NCI-H128 (cell line): ENCODE measurements around the gene NPAS3.
A peak's percentile ranks its signal among the peaks of the same experiment; 100 is the strongest.

Experiments used
- DNase-seq: peaks from one replicate; lab custom pipeline; 2025; ENCODE audit not compliant: unreplicated experiment; lab: John Stamatoyannopoulos, UW

Gene NPAS3

DNA sequence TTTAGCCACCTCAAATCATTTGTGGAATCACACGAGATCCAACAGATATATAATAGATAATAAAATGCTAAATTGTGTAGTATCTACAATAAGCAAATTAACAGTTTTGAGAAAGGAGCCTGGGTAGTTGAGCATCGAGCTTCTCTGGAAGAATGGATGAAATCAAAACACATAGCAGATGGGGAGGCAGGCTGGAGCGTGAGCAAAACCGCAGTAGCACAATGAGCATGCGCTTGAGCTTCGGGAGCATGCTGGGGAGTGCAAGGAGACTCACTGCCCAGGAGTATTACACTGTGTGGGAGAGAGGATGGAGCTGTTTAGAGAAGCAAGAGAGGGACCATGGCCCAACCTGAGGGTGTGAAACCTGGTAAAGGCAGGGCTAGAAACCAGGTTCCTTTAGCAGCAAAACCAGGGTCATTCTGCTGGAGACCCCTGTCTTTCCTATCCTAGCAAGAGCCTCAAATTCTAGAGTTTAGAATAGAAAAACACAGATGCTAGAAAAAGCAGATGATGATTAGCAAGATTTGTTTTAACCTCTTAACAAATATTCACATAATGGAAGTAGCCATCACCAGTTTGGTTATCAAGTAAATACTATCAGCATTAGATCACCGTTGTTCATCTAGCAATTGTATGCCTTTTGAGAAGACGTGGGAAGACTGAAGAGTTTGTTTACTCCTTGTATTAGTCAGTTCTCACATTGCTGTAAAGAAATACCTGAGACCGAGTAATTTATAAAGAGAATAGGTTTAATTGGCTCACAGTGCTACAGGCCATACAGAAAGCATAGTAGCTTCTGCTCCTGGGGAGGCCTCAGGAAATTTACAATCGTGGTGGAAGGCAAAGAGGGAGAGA lies 527.4 kb downstream of the NPAS3 start:
- no peak for DNase-seq

DNA sequence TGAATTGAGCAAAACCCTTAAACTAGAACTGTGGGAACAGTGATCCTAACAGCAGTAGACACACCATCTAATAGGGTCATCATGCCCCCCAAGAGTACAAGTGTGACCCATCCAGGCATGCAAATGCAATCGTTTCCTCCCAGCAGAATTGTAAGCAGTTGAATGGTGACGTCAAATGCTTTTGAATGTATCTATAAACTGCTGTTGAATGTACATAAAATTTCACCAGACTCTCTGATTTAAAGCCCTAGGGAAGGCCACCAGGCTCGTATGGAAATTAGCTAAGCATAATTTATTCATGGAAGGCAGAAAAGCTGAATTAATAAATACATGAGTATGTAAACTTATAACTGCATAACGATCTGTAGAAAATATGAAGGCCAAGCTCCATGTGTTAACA lies 529.3 kb downstream of the NPAS3 start:
- DNase-seq, result no peak

- DNase-seq, result no peak
Observed at GRCh38 chr14:33469898-33470297, 531.2 kb downstream of the NPAS3 start.

- DNase-seq, result no peak
Observed at GRCh38 chr14:33471776-33472175, 533.1 kb downstream of the NPAS3 start.

DNA sequence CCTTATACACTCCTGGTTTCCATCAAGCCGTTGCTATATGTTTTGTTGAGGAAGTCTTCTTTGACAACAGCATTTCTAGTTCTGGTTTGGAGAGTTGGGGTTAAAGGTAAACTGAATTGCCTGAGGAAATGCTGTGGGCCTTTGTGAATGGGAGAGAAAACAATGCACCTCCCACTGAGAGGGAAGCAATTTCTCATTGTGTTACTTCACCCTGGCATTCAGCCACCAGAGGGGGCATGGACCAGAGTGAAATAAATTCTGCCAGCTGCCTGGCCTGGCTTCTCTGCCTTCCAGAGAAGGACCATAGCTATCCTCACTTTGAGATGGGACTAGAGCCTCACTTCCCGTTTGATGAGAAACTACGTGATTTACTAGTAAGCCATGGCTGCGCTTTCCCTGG lies 536.9 kb downstream of the NPAS3 start:
- peak; percentile 40 for DNase-seq

DNA sequence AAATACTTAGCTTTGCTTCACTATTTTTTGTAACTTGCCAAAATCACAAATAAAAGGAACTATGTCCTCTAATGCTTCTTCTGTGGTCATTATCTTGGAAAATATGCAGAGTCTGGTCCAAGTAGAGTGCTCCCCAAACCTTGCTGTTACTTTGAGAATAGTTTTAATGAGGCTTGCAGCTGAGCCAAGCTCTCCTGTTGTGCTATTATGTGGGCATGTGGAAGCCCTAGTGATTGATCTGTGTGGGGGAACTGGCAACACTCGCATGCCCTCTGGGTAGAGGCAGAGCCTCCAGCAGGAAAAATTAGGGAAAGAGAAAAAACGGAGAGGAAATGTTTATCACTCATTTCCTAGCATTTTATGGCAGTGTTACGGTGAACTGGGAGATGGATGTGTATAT lies 539.1 kb downstream of the NPAS3 start:
- DNase-seq, result no peak

DNA sequence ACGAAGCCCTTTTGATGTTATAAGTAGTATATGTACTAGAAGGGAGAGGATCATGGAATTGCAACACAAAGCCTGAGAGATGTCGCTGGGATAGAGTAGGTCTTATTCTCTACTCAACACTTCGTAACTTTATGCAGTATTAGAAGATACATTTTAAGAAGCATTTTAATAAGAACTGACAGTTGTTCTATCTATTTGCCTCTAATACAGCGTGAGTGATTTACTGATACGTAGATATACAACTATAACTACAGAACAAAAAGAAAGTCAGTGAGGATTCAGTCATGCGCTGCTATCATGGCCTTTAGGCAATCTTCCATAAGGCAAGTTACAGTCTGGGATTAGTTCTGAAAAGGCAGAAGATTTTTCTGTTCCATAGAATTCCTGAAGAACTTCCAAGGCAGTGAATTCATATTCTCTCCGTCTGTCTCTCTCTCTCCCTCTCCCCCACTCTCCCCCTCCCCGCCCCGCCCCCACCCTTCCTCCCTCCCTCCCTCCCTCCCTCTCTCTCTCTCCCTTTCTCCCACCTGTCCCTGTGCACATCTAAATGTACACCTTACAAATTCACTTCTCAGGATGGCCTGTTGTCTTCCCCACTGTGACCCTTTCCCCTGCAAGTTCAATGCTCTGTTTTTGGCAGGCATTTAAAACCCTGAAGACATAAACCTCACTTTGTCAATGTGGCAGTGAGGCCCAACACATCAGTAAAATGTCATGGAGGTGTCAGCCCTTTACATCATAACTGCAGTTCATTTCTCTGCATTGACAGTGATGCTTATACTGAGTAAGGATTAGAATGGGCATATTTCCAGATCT lies 541.6 kb downstream of the NPAS3 start:
- DNase-seq, result no peak

GRCh38 chr14:33480887-33481184 lies 542.2 kb downstream of the NPAS3 start:
- DNase-seq, result no peak

DNA sequence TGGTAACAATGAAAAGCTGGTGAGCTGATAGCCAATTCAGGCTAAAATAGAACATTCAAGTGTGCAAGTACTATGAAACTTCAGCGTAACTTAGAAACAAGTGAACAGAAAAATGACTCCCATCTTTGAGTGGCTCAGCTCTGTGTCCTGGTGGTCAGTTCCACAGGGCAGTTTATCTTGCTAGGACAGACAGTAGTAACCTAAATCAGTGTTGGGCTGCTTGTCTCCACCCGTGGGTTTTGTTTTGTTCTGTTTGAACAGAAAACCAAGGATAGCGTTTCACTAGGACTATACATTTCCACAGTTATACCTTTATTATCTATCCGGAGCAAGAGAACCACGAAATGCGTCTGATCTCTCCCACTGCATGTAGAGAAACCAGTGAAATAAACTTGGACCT lies 544.4 kb downstream of the NPAS3 start:
- DNase-seq, result no peak

- DNase-seq, result no peak
Observed at GRCh38 chr14:33483541-33483940, 544.9 kb downstream of the NPAS3 start.

GRCh38 chr14:33484264-33484663 lies 545.6 kb downstream of the NPAS3 start:
- no peak for DNase-seq

DNA sequence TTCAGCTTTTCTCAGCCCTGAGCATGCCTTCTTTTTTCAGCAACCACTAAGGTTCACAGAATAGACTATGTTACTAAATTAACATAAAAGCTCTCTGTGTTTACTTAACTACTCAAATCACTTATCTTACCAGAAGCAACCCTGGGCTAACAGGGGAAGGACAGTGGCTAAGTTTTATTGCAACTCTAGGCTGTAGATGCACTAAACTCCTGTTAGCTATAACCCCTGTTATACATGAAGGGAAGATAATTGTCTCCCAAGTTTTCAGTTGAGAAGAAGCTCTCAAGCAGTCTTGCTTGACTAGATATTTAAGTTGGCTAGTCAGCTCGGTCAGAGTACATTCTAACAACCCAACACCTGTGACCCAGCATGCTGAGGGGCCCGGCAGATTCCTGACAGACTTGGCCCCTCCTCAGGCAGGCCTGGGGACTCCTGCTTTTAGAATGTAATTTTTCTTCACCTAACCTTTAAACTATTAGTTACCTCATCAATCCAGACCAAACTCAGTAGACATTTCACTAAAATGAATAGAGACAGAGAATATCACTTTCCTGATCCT lies 547.7 kb downstream of the NPAS3 start:
- DNase-seq, result no peak

- DNase-seq, result no peak
Observed at GRCh38 chr14:33488582-33488981, 549.9 kb downstream of the NPAS3 start.

DNA sequence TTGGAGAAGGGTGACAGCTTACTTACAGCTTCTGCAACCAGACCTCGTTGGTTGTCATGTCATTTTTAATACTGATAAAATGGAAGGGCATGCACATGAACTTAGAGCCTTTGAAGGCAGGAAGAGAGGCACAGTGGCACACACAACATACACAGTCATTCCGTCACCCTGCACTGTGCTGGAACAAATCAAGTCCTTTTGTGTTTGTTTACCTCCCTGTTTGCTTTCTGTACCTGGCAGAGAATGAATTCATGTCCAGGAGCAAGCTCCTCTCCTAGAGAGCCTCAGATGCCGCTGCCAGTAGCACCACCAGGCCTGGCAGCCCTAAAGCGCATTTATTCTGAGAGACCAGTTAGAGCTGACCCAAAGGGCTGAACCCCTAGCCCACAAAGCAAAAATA lies 551.9 kb downstream of the NPAS3 start:
- no peak for DNase-seq

DNA sequence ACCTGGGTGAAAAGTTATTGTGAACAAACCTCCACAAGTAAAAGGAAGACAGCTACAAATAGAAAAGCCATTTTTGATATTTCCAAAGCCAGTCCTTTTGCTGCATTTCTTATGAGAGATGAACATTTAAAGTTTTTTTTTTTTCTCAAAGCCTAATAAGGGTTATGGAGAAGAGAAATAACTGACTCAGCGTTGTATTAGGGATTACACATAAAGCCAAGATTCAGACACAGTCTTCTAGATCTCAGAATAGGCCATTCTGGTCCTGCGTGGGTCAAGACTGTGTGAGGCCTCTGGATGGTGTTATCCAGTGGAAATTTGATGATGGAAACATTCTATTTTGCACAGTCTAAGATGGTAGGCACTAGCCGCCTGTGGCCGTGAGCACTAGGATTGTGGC lies 552.4 kb downstream of the NPAS3 start:
- DNase-seq, result no peak

- no peak for DNase-seq
Observed at GRCh38 chr14:33492491-33492890, 553.8 kb downstream of the NPAS3 start.

- DNase-seq, result no peak
Observed at GRCh38 chr14:33493266-33493665, 554.6 kb downstream of the NPAS3 start.

DNA sequence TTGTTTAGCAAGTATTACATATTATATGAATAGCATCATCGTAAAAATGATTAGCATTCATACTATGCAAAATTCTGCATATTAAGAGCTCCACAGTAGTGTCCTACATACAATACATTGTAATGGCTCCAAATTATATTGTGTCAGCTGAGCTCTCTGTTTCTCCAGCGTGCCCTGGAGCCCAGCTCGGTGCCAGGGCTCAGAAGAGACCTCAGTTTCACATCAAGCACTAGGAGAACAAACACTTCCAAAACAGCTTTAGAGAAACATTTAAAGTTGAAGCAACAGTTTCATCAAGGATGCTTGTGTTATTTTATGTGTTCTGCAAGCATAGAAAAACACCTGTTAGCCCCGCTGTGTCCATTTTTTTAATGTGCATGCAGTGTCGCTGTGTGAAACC lies 555.3 kb downstream of the NPAS3 start:
- DNase-seq, result no peak

- DNase-seq, result no peak
Observed at GRCh38 chr14:33499687-33500086, 561.0 kb downstream of the NPAS3 start.

- no peak for DNase-seq
Observed at GRCh38 chr14:33504246-33505099, 565.8 kb downstream of the NPAS3 start.

DNA sequence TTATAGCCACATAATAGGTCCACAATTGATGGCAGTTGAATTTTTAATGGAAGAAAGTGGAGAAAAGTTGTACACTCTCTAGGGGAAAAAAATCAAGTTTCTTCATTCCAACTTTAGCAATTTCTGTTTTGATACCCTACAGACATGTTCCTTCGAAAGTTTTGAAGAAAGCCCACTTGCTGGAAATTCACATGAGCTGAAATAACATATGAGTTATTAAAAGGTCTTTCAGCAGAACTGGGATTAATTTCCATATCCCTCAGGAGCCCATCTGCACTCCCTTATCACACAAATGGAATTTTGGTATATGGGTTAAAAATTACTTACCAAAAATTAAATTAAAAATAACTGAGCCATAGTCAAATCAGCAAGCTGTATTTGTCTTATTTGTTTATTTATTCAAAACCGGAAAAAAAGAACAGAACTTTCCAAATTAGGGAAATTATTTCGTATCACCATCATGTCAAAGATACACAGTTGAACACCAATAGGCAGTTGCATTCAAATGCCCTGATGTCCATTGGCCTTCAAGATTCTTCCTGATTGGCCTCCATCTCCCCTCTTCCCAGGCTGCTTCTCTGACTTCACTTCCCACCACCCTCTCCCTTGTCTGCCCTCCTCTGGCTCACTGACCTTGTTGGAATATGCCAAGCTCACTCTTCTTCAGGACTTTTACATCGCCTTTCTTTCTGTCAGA lies 566.7 kb downstream of the NPAS3 start:
- DNase-seq, result no peak
